ENCODE measurements around the gene CEACAM1.

DNA sequence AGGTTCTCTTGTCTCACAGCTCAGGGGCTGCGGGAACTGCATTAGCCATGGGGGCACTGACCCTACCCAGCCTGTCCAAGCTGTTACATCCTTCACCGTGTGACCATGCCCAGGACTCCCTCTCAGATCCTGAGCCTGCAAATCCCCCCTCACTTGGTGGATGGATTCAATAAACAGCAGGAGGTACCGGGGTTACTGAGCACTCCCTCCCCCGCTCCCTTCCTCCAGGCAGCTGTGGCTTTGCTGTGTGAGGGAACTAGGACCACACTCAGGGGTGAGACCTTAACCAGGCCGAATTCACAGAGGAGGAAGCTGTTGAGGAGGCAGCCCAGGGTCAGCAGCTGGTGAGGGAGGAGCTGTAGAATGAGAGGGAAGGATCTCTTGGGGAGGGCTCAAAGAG, 27.0 kb upstream of the CEACAM1 start:
- TF ChIP-seq, protein P1, sequence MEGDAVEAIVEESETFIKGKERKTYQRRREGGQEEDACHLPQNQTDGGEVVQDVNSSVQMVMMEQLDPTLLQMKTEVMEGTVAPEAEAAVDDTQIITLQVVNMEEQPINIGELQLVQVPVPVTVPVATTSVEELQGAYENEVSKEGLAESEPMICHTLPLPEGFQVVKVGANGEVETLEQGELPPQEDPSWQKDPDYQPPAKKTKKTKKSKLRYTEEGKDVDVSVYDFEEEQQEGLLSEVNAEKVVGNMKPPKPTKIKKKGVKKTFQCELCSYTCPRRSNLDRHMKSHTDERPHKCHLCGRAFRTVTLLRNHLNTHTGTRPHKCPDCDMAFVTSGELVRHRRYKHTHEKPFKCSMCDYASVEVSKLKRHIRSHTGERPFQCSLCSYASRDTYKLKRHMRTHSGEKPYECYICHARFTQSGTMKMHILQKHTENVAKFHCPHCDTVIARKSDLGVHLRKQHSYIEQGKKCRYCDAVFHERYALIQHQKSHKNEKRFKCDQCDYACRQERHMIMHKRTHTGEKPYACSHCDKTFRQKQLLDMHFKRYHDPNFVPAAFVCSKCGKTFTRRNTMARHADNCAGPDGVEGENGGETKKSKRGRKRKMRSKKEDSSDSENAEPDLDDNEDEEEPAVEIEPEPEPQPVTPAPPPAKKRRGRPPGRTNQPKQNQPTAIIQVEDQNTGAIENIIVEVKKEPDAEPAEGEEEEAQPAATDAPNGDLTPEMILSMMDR (IDR thresholded peaks at IDR 0.05) = no peak
- TF ChIP-seq EZH2phosphoT487 (IDR thresholded peaks at IDR 0.05) (no peak), EZH2 (IDR thresholded peaks at IDR 0.05) (no peak)

All from neural progenitor cell (in vitro differentiated cells).